Rectal smooth muscle tissue (tissue), 1 donor: ENCODE measurements around the gene PLEKHA5.

Experiments used
- H3K27ac ChIP-seq: one replicate; pipeline ENCODE4 v1.7.0; 2013; ENCODE audit warnings: low read depth, low read length, inconsistent platforms
- H3K27me3 ChIP-seq: one replicate; pipeline ENCODE4 v1.7.0; 2013; ENCODE audit warnings: low read length; ENCODE audit not compliant: control insufficient read depth, insufficient read depth
- H3K36me3 ChIP-seq: one replicate; pipeline ENCODE4 v1.7.0; 2013; ENCODE audit warnings: low read length; ENCODE audit not compliant: control insufficient read depth, insufficient read depth
- H3K4me1 ChIP-seq: one replicate; pipeline ENCODE4 v1.7.0; 2013; ENCODE audit warnings: low read length; ENCODE audit not compliant: control insufficient read depth, insufficient read depth
- H3K4me3 ChIP-seq: one replicate; pipeline ENCODE4 v1.7.0; 2013; ENCODE audit warnings: low read length
- H3K9ac ChIP-seq: one replicate; pipeline ENCODE4 v1.7.0; 2013; ENCODE audit warnings: low read length

Gene PLEKHA5

DNA sequence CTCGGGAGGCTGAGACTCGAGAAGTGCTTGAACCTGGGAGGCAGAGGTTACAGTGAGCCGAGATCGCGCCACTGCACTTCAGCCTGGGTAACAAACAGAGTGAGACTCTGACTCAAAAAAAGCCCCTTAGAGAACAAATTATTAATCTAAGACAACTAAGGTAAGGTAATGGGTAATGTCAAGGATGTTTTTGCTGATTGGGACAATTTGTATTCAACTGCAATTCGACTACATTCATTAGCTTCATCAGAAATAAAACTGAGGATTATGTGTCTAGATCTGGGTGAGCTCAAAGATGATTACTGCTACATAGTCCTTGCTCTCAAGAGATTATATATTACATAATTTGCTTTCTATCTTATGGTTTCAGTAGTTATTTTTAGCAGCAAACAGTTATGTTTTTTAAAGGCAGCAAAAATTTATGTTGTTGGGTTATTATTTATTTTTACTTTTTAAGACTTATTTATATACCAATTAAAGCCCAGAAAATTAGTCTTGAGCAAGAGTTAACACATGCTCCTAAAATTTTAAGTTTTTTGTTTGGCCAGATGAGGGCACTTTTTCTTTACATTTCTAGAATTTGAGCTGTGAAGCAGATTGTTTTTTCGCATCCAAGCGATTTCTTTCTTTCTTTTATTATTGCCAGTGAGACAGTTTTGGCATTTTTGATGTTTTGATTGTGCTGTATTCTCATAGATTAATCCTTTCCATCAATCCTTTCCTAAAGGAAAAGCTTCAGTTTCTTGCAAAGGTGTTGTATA lies 52.3 kb downstream of the PLEKHA5 start:
- H3K4me1 ChIP-seq, result no peaks in the 10 kb centered on the region
- H3K27me3 ChIP-seq, result no peaks in the 10 kb centered on the region
- H3K4me3 ChIP-seq, result no peak overlapping the region
- no peak overlapping the region for H3K9ac ChIP-seq
- no peaks in the 10 kb centered on the region for H3K36me3 ChIP-seq
- no peak overlapping the region for H3K27ac ChIP-seq

DNA sequence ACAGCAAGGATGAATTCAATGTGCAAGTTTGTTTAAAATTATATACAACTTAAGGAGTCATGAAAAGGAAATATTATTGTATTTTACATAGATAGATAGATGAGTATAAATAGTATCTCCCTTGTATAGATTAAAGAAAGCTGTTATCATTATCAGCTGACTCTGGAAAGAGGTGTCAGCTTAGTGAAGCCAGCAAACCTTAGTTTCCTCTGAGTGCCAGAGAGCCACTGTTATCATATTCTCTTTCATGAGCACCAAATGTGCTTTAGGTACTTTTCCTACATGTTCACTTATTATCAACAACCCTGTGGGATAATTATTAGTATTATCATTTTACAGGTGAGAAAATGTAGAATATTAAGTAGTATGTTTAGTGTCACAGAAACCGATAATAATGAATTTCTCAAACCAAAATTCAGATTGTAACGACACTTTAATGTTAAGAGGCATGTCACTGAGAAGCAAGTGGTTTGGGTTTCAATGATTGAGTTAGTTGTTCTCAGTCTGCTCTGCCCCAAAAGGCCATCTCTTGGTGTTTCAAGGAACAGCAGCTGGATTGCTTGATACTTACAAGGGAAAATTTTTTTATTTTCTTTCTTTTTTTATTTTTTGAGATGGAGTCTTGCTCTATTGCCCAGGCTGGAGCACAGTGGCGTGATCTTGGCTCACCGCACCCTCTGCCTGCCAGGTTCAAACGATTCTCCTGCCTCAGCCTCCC lies 53.7 kb downstream of the PLEKHA5 start:
- Histone ChIP-seq H3K4me1 (no peaks in the 10 kb centered on the region), H3K9ac (no peak overlapping the region), H3K36me3 (no peaks in the 10 kb centered on the region), H3K27ac (no peak overlapping the region), H3K27me3 (no peaks in the 10 kb centered on the region), H3K4me3 (no peak overlapping the region)

DNA sequence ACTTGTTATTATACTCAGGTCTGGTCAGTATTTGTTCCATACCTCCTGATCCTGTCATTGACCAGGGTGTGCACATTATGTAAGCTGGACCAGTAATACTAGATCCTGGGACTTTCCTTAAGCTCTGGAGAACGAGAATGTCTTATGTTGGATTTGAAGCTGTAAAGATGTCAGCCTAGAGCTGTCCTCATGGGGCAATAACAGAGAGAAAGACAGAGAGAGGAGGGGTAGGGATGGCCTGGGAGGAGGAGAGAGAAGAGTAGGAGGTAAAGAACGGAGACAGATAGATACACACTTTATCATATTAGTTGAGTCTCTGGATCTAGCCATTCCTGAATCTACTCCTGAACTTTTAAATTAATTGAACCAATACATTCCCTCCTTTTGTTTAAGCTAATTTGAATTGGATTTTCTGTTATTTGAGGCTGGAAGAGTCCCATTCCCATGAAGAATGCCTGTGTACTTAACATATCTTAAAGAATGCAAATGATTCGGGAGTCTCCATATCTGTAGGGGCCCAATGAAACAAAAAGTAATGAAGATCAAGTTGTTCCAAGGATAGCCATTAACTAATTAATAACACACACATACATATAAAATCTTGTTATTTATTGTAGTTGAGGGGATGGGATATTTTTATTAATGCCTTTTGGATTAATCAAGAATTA lies 55.9 kb downstream of the PLEKHA5 start:
- H3K36me3 ChIP-seq, result no peaks in the 10 kb centered on the region
- H3K4me1 ChIP-seq, result no peaks in the 10 kb centered on the region
- no peak overlapping the region for H3K9ac ChIP-seq
- H3K27ac ChIP-seq, result no peak overlapping the region
- H3K27me3 ChIP-seq, result no peaks in the 10 kb centered on the region
- H3K4me3 ChIP-seq, result no peak overlapping the region

DNA sequence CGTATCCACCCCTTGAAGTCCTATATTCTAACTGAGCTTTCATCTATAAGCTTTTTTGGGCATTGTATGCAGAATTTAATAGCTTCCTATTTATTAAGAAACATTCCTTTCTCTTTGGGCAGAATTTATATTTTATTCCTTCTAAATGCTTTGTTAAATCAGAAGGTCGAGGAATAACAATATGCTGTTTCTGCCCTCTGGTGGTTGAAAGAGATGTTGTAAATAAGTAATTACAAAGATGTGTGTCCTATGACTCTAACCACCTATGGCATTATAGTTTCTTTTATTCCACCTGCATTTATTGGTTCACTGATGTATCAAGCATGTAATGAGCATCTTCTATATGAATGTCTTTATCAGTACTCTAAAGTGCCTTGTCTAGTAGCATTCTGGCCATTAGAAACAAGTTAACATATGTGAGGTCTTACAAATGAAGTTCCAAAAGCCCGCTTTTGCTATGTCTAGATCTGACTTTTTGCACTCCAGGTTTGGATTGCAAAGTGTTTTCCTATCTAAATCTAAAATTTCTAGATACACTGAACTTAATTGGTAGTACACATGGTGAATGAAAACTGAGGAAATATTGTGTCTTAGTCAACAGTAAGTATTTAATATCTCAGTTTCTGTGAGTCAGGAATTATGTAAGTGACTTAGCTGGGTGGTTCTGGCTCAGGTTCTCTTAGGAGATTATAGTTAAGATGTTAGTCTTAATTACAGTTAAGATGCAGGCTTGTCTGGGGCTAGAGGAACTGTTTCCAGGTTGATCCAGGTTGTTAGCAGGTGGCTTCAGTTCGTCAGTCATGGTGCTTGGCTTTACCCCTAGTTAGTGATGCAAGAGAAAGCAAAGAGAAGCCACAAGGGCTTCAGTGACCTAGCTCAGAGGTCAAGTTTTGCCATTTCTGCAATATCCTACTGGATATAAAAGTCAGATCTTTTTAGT lies 57.5 kb downstream of the PLEKHA5 start:
- H3K4me1 ChIP-seq, result no peaks in the 10 kb centered on the region
- H3K27me3 ChIP-seq, result no peaks in the 10 kb centered on the region
- no peak overlapping the region for H3K4me3 ChIP-seq
- H3K27ac ChIP-seq, result no peak overlapping the region
- H3K9ac ChIP-seq, result no peak overlapping the region
- H3K36me3 ChIP-seq, result no peaks in the 10 kb centered on the region

DNA sequence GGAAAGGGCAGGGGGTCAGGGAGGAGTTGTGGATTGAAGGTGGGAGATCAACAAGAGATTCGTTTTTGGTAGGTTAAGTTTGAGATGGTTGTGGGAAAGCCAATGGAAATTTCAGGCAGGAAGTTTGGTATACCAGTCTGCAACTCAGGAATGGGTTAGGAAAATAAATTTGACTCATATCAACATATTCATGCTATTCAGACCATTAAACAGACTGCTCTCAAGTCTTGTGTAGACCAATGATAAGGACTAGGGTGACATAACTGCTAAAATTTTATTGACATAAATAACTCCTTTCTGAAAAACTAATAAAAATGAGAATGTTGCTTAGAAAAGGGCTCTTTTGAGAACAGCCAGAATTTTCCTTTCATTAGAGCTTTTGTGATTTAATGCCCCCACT lies 60.0 kb downstream of the PLEKHA5 start:
- Histone ChIP-seq H3K27me3 (no peaks in the 10 kb centered on the region), H3K9ac (no peak overlapping the region), H3K27ac (no peak overlapping the region), H3K36me3 (no peaks in the 10 kb centered on the region), H3K4me1 (no peaks in the 10 kb centered on the region), H3K4me3 (no peak overlapping the region)

DNA sequence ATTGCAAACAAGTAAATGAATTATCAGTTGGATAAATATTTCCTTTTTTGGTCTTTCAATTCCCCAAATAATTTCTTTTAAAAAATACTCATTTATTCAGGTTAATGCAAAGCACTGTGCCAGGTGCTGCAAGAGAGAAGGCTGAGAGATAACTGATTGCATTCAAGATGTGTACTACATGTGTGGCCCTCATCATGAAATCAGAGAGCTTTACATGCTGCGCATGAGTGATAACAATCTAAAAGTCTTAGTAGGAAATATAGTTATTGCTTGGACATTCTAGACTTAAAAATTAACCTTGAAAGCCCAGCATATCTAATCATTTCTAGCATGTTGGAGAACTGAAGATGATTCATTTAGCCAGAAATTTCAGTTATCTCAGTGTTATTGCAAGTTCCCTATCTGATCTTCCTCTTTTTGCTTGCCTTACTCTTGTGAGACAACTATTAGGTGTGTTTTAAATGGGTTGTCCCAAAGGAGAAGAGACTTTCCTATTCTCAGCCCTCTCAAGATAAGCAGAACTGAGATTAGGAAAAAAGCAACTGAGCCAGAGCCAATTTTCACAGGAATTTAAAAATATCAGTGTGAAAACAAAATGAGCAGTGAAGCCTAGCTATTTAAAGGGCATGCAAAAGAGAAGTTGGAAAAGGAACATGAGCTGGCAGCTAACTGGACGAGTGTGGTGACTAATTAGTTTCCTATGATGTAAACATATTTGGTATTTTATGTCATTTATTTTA lies 60.9 kb downstream of the PLEKHA5 start:
- Histone ChIP-seq H3K4me1 (no peaks in the 10 kb centered on the region), H3K27me3 (no peaks in the 10 kb centered on the region), H3K36me3 (no peaks in the 10 kb centered on the region), H3K9ac (no peak overlapping the region), H3K4me3 (no peak overlapping the region), H3K27ac (no peak overlapping the region)

DNA sequence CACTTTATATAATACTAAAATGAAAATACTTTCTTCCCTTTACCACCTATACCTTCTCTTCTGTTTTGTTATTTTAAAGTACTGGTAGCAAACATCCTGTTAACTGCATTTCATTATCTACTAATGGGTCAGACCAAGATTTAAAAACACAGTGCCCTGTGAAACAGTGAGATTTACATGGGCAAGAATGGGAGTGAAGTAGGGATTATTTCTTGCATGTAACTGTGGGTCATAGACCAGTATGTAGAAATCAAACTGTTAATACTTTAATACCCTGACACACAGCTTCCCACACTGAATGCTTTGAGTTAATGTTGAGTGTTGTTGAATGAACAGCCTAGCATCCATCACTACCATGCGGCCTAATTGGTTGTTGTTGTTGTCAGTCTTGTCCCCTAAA lies 61.6 kb downstream of the PLEKHA5 start:
- Histone ChIP-seq H3K4me1 (no peaks in the 10 kb centered on the region), H3K27ac (no peak overlapping the region), H3K36me3 (no peaks in the 10 kb centered on the region), H3K27me3 (no peaks in the 10 kb centered on the region), H3K4me3 (no peak overlapping the region), H3K9ac (no peak overlapping the region)

DNA sequence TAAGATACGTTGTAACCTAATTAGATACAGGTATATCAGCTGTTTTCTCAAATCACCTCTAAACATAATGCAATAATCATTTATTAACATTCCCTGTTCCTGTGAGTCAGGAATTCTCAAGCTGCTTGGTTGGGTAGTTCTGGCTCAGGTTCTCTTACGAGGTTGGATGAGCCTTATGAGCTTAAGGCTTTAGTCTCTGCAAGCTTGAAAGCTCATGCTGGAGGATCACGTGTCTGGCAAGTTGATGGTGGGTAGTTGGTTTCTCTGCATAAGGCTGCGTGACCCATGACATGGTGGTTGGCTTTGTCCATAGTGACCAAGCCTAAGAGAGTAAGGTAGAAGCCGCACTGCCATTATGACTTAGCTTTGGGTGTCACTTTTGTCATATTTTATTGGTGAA lies 62.0 kb downstream of the PLEKHA5 start:
- Histone ChIP-seq H3K36me3 (no peaks in the 10 kb centered on the region), H3K27me3 (no peaks in the 10 kb centered on the region), H3K9ac (no peak overlapping the region), H3K27ac (no peak overlapping the region), H3K4me3 (no peak overlapping the region), H3K4me1 (no peaks in the 10 kb centered on the region)

DNA sequence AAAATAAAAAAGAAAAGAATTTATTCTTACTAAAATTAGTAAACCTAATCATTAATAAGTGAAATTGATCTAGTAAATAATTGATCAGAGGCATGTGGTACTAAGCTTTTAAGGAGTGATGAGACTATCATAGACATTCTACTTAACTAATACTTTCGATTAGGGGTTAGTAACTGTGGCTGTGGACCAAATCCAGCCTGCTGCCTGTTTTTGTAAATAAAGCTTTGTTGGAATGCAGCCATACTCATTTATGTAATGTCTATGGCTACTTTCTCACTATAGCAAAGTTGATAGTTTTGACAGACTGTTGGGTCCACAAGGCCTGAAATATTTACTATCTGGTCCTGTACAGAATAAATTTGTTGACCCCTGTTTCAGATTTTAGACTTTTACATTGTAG lies 63.2 kb downstream of the PLEKHA5 start:
- no peaks in the 10 kb centered on the region for H3K36me3 ChIP-seq
- H3K27me3 ChIP-seq, result no peaks in the 10 kb centered on the region
- H3K9ac ChIP-seq, result no peak overlapping the region
- no peak overlapping the region for H3K27ac ChIP-seq
- H3K4me1 ChIP-seq, result no peaks in the 10 kb centered on the region
- H3K4me3 ChIP-seq, result no peak overlapping the region

DNA sequence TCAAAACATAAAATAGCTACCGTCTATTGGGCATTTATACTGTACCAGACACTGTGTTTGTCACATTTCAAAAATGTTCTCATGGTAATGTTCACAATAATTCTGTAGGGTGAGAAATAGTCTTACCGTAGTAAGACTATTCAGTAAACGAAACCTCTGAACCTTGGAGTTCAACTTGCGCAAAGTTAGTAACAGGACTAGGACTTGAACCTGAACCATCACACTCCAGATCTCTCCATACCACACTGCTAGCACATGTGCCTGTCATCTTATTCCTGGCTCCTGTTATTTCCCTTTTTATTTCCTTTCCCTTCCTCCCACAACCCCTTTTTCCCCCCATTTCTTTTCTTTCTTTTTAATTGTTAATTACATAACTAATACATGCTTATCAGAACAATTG lies 65.4 kb downstream of the PLEKHA5 start:
- H3K4me3 ChIP-seq, result no peak overlapping the region
- H3K27ac ChIP-seq, result no peak overlapping the region
- H3K9ac ChIP-seq, result no peak overlapping the region
- no peaks in the 10 kb centered on the region for H3K27me3 ChIP-seq
- no peaks in the 10 kb centered on the region for H3K36me3 ChIP-seq
- H3K4me1 ChIP-seq, result no peaks in the 10 kb centered on the region

DNA sequence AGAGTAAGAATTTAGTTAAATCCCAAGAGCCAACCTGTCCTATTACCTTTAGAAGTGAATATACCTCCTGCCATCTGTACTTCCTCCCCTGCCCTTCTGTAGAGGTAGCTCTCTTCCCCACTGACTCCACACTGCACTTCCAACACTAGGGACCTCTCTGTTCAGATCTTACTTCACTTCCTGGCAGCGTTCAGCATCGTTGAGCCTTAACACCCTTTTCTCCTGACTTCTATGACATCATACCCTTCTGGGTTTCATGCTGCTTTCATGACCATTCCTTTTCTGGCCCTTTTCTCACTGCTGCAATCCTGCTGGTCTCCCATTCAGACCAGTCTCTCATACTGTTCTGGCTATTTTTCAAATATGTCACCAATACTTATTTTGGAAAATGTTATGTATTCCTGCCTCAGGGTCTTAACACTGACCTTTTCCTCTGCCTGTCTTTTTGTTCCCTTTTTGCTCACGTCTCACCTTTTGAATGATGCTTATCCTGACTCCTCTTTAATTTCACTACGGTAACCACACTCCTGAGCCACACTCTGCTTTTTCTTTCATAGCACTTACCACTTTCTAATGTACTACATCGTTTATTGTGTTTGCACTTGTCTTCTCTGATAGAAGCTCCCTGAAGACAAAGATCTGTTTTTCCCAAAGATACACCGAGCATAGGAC lies 67.6 kb downstream of the PLEKHA5 start:
- H3K9ac ChIP-seq, result no peak overlapping the region
- no peaks in the 10 kb centered on the region for H3K36me3 ChIP-seq
- no peak overlapping the region for H3K27ac ChIP-seq
- H3K4me3 ChIP-seq, result no peak overlapping the region
- H3K27me3 ChIP-seq, result no peaks in the 10 kb centered on the region
- H3K4me1 ChIP-seq, result no peaks in the 10 kb centered on the region
